PFSK-1 (cell line): ENCODE results near the gene OPCML.

Experiments
- FOXP2 ChIP-seq: optimal IDR thresholded peaks from 2 replicates; pipeline ENCODE3; 2011; ENCODE audit warnings: borderline replicate concordance, control low read depth, inconsistent platforms; ENCODE audit not compliant: insufficient read depth; ENCODE audit errors: extremely low read length, extremely low read depth
- POLR2AphosphoS5 ChIP-seq: IDR thresholded peaks from 2 replicates; pipeline ENCODE4 v1.6.1; 2012; ENCODE audit warnings: low read depth, mild to moderate bottlenecking, control low read depth, low read length, moderate library complexity
- REST ChIP-seq, 2 experiments: IDR thresholded peaks; 2 replicates each; pipeline versions ENCODE4 v1.6.1 to v1.8.0; 2011 to 2012; ENCODE audit warnings: low read depth in 2 of 2, low read length in 2 of 2, control low read depth in 1 of 2, inconsistent platforms in 1 of 2, mild to moderate bottlenecking in 1 of 2, moderate library complexity in 1 of 2; ENCODE audit not compliant: insufficient read depth in 1 of 2
- SIN3A ChIP-seq: IDR thresholded peaks from 2 replicates; pipeline ENCODE4 v1.6.1; 2012; ENCODE audit warnings: mild to moderate bottlenecking, low read length, moderate library complexity, borderline replicate concordance; ENCODE audit not compliant: insufficient read depth
- TAF1 ChIP-seq: IDR thresholded peaks from 2 replicates; pipeline ENCODE4 v1.6.1; 2012; ENCODE audit warnings: low read length, control low read depth, borderline replicate concordance; ENCODE audit not compliant: insufficient read depth

Gene OPCML

GRCh38 chr11:132452616-132453015 lies 1079.7 kb downstream of the OPCML start:
- TF ChIP-seq FOXP2 (no peak), TAF1 (no peak), REST (IDR thresholded peaks at IDR 0.05; ENCODE audit: insufficient read depth in 1 of 2, low read depth in 2 of 2, low read length in 2 of 2) (no peak)

GRCh38 chr11:132451942-132452601 lies 1080.2 kb downstream of the OPCML start:
- no peak for TF ChIP-seq FOXP2
- no peak for TF ChIP-seq POLR2AphosphoS5
- no peak for TF ChIP-seq TAF1
- no peak for TF ChIP-seq REST (IDR thresholded peaks at IDR 0.05; ENCODE audit: insufficient read depth in 1 of 2, low read depth in 2 of 2, low read length in 2 of 2)
- no peak for TF ChIP-seq SIN3A

- TF ChIP-seq TAF1 (no peak), POLR2AphosphoS5 (no peak), REST (IDR thresholded peaks at IDR 0.05; ENCODE audit: insufficient read depth in 1 of 2, low read depth in 2 of 2, low read length in 2 of 2) (no peak), FOXP2 (no peak), SIN3A (no peak)
Measured at GRCh38 chr11:132450631-132451030, 1081.7 kb downstream of the OPCML start.

- TF ChIP-seq SIN3A (no peak), POLR2AphosphoS5 (no peak), TAF1 (no peak)
Measured at GRCh38 chr11:132448334-132448995, 1083.8 kb downstream of the OPCML start.

GRCh38 chr11:132447761-132448160 lies 1084.5 kb downstream of the OPCML start:
- TF ChIP-seq SIN3A, result no peak
- no peak for TF ChIP-seq TAF1

- TF ChIP-seq SIN3A, result no peak
Measured at GRCh38 chr11:132445859-132446291, 1086.4 kb downstream of the OPCML start.

- no peak for TF ChIP-seq FOXP2
- no peak for TF ChIP-seq POLR2AphosphoS5
- no peak for TF ChIP-seq SIN3A
- TF ChIP-seq REST (IDR thresholded peaks at IDR 0.05; ENCODE audit: insufficient read depth in 1 of 2, low read depth in 2 of 2, low read length in 2 of 2), result no peak
- no peak for TF ChIP-seq TAF1
Measured at GRCh38 chr11:132444911-132445310, 1087.4 kb downstream of the OPCML start.
